Ecto neural progenitor cell (in vitro differentiated cells): Measurements from ENCODE around the gene ANKRD13B.

Experiments
- DNase-seq: peaks from one replicate; pipeline ENCODE4 v3.0.0-alpha.2; 2018; ENCODE audit warnings: low spot score

The ANKRD13B gene

DNA sequence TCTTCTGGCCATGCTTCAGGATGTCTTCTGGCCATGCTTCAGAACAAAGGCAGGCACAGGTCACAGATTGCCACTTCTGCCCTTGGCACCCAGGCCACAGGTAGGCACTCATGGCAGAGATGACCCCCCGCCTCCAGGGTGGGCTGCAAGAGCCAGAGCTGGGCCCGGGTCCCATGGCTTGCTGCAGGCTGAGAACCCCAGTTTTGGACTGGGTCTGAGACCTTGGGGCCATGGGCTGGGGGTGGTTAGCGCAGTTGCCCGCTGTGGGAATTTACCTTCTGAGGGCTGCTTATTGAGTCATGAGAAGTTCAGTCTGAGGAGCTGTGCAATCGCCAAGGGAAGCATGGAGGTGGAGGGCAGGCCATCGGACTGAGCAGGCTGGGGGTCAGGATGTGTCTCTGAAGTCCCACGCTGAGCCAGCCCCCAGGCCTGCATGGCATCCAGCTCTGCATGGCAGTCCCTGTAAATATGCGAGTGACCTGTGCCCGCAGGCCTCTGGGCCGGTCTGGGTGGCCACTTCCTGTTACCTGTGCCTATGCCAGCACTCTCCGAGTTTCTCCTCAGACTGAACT is 1.7 kb downstream of the ANKRD13B start:
- DNase-seq: no peak

DNA sequence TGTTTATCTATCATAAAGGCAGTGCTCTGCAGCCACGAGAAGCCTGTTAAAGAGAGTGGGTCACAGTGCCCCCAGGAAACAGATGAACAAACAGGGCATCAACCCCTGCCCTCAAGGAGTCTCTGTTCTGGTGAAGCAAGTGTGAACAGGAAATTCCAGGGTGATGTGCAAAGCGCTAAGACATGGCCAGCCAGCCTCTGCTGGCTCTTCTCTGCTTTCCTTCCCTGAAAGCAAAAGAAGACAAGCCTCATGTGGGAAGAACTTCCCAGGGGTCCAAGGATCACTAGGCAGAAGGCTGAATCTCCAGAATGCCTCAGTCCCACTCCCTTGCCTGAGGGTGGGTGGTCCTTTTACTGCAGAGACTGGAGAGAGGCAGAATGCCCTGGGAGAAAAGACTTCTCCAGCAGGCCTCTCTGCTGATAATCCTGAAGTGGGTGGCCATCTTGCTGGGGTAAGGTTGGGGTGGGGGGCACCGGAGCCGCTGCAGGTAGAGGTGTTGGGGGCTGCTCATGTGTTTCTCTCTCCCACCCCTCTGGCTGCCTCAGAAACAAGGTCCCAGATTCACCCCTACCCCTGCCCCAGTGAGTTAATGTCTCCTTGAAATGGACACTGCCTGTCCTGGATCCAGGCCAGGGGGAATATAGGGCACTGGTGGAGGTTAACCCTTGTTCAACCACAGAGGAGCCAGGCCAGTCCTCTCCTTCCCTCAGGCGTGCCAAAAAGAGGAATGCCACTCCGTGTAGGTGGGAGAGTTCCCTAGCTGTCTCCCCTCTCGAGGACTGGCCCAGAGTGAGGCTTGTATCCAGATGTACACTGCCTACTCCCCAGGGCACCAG is 2.4 kb downstream of the ANKRD13B start:
- peak; percentile 52 for DNase-seq

DNA sequence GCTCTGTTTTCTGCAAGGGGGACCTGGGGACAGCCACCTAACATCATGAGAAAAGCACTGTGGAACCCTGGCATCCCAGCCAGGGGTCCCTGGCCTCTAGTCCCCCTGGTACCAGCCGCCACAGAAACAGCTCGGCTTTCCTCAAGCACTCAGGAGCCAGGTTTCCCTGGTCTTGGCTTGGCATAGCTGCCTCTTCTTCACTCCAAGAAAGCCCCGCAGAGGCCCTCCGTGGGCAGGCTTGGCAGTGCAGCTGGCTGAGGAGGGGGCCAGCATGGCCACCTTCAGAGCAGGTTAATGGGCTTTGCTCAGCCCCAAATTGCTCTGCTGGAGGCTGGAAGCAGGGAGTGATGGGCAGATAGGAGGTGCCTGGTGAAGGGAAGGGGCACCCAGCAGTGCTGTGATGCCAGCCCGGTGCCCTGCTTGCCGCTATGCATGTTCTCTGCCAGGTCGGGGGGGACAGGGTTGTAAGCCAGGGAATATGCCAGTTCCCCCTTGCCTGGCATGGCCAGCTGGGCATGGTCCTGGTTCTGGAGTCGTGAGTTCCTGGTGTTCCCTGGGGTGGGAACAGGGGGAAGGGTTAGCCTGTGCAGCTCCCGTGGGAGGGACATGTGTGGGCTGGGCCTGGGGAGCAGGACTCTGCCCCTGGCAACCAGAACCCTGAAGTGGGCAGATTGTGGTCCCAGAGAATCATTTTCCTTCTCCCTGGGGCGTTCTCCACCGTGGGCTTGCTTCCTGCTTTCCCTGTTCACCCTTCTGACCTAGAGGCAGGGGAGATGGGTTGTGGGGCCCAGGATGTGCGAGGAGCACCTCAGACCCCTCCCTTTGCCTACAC is 3.2 kb downstream of the ANKRD13B start:
- DNase-seq: peak; percentile 50

DNA sequence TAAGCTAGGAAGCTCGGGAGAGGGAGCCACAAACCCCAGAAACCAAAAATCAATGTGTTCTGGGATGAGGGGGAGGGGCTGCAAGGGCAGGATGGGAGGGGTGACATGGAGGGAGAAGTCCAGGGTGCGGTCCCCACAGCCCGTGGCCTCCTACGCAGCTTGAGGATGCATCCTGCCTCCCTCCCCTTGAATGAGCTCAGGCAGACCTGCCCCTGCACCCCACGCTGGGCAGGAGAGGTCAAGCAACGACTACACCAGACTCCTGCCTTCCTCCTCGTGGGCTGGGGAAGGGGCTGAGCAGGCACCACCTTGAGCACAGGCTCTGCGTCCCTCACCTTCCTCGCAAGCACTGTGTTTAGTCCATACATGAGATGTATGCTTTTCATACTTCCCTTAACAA is 3.9 kb downstream of the ANKRD13B start:
- DNase-seq: peak; percentile 55

DNA sequence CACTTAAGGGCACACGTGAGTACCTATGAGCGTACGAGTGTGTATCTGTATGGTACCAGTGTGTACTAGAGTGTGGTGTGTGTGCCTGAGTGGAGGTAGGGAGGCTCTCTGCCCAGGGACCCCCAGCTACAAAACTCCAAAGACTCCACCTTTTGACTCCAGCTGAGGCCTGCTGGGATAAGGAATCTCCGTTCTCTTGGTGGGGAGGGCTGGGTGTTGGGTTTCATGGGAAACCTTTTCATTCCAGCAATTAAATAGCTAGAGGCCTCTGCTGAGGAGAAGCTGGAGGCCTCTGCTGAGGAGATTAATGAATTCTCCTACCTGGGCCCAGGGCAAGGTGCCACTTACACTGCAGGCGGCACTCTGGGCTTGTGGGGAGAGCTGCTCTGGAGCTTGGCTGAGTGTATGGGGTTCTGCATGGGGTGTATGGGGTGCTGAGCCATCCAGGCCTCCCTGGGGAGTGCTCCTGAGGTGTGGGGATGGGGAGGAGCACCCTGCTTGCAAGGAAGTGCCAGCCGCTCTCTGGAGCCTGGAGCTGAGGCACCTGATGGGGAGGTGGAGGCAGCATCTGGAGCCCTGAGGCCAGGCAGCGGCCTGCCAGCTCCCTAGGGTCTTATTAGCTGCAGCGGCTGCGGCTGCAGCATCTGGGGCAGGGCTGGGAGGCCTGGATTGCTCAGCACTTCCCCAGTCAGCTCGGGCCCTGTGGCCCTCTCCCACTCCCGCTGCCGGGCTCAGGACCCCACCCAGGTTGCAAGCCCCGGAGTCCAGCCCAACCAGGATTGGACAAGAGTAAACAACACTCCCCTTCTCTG is 4.6 kb downstream of the ANKRD13B start:
- peak; percentile 71 for DNase-seq

DNA sequence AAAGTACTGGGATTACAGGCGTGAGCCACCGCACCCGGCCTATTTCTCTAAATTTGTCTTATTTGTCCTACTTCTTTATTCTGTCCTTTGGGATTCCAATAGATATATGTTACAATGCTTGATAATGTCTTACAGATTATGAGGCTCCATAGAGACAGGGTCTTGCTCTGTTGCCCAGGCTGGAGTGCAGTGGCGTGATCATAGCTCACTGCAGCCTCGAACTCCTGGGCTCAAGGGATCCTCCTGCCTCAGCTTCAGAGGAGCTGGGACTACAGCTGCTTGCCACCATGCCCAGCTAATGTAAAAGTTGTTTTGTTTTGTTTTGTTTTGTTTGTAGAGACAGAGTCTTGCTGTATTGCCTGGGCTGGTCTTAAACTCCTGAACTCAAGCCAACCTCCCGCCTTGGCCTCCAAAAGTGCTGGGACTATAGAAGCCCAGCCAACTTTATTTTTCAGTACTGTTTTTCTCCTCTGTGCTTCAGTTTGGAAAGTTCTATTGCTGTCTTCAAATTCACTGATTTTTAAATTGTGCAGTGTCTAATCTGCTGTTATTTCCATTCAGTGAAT is 10.3 kb downstream of the ANKRD13B start:
- no peak for DNase-seq

DNA sequence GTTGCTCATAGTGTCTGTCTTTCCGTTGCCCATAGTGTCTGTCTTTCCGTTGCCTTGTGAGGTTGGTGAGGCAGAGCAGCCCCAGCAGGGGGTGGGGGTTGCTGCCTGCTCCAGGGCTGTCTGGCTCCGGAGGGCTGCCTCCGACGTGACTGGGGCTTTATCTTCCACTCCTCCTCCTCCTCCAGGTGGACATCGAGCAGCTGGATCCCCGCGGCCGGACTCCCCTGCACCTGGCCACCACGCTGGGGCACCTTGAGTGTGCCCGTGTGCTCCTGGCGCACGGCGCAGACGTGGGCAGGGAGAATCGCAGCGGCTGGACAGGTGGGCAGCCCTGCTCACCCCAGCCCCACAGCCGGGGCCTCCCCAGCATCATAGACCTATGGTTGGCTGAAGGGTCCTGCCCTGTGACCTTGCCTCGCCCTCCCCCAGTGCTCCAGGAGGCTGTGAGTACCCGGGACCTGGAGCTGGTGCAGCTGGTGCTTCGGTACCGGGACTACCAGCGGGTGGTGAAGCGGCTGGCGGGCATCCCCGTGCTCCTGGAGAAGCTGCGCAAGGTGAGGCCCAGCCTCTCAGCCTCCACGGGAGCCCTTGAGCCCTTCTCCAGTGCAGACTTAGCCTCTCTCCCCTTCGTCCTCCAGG is 14.7 kb downstream of the ANKRD13B start:
- DNase-seq: no peak

DNA sequence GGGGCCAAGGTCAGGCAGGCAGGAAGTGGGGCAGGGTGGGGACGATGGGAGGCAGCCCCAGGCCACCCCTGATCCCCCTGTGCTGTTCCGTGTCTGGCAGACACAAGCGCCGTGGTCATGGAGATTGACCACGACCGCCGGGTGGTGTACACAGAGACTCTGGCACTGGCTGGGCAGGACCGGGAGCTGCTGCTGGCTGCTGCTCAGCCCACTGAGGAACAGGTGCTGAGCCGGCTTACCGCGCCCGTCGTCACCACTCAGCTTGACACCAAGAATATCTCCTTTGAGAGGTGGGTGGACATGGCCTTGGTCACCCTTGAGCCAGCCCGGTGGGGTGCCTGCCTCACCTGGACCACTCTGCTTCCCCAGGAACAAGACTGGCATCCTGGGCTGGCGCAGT is 16.1 kb downstream of the ANKRD13B start:
- no peak for DNase-seq

DNA sequence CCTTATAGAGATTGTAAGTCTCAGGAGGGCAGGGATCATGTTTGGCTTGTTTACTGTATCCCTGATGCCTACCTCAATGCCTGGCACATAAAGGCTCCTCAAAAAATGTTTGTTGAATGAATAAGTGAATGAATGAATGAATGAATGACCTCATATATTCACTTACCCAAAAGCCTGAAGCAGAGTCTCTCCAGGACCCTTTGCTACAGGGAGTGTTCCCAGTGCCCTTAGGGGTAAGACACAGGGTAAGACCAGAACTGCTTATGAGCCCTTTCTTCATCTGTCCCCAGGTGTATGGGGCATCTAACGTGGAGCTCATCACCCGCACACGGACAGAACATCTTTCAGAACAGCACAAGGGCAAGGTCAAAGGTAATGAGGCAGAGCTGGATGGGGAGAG is 17.5 kb downstream of the ANKRD13B start:
- DNase-seq: no peak

DNA sequence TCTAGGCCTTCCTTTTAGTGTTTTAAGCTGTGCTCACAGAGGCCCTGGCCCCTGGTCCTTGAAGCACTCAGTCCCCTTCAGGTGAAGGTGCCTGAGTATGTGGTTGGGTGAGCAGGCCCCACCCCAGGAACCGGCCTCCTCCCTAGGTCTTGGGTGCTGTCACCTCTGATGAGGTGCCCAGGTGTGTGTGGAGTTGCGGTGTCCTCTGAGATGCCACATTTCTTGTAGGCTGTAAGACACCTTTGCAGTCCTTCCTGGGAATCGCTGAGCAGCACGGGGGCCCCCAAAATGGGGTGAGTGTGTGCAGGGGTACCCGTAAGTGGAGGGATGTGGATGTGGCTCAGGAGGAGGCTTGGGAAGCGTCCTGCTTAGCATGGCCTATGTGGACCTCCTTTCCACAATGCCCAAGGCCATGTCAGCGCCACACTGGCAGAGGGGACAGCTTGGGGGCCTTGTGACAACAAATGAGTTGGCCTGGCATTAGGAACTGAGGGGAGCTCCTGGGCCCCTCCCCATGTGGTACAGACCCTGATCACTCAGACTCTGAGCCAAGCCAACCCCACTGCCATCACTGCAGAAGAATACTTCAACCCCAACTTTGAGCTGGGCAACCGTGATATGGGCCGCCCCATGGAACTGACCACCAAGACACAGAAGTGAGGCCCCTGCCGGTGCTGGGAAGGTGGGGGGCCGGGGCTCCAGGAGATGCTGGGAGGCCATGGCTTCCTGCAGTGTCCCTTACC is 18.6 kb downstream of the ANKRD13B start:
- no peak for DNase-seq

DNA sequence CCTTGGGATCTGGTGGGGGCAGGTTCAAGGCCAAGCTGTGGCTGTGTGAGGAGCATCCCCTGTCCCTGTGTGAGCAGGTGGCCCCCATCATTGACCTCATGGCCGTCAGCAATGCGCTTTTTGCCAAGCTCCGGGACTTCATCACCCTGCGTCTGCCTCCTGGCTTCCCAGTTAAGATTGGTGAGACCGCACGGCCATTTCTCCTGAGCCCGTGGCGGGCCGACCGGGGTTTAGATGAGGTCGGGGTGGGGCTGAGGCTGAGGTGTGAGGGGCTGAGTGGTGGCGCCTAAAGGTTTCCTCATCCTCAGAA is 19.1 kb downstream of the ANKRD13B start:
- no peak for DNase-seq

DNA sequence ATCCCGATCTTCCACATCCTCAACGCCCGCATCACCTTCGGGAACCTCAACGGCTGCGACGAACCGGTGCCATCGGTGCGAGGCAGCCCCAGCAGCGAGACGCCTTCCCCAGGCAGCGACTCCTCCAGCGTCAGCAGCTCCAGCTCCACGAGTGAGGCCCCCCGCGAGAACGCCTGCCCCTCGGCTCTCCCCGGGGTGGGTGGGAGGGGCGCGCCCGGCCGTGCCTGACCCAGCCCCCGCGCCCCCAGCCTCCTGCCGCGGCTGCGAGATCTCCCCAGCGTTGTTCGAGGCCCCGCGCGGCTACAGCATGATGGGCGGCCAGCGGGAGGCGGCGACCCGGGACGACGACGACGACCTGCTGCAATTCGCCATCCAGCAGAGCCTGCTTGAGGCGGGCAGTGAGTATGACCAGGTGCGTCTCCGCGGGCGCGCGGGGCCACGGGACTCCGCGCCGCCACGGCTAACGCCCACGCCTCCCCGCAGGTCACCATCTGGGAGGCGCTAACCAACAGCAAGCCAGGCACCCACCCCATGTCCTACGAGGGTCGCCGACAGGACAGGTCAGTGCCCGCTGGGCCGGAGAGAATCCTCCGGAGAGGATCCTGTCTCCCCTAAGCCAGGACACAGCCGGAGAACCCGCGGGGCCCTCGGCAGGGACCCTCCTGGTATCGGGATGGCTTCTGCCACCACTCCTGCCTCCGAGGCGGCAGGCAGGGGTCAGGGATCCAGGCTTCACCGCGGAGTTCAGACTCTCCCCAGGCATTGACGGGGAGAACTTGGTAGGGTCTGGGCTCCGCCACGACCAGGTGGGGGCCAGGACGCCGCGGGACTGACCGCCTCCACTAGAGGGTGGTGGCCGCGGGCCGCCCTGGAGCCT is 19.7 kb downstream of the ANKRD13B start:
- peak; percentile 52 for DNase-seq

DNA sequence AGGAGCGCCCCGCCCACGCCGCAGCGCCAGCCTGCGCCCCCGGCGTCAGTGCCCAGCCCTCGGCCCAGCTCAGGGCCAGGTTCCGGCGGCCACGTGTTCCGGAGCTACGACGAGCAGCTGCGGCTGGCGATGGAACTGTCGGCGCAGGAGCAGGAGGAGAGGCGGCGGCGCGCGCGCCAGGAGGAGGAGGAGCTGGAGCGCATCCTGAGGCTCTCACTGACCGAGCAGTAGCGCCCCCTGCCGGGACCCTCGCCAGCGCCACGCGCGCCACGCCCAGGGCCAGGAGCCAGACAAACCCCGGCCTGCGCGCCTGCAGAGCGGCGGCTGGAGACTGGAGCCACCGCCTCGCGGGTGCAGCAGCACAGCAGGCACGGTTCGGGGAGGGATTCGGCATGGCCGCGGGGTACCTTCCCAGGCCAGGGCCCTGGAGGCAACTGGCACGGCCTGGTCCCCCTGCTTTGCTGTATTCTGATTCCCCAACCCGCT is 20.5 kb downstream of the ANKRD13B start:
- peak; percentile 100 for DNase-seq

DNA sequence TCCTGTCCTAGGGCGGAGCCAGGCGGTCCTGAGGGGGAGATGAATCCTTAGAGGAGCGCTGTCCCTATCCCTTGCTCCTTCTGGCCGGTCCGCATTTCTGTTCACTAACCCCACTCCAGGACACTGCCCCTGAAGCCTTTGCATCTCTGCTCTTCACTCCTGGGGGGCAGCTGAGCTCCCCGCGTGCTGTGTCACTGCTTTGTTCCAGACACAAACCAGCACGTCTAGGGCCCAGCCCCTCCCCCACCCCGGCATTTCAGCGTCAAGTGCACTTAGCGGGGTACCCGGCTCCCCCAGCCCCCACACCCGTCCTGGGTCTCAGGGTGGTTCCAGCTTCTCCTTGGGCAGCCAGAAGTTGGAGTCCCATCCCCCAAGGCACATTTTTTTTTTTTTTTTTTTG is 20.9 kb downstream of the ANKRD13B start:
- DNase-seq: no peak

DNA sequence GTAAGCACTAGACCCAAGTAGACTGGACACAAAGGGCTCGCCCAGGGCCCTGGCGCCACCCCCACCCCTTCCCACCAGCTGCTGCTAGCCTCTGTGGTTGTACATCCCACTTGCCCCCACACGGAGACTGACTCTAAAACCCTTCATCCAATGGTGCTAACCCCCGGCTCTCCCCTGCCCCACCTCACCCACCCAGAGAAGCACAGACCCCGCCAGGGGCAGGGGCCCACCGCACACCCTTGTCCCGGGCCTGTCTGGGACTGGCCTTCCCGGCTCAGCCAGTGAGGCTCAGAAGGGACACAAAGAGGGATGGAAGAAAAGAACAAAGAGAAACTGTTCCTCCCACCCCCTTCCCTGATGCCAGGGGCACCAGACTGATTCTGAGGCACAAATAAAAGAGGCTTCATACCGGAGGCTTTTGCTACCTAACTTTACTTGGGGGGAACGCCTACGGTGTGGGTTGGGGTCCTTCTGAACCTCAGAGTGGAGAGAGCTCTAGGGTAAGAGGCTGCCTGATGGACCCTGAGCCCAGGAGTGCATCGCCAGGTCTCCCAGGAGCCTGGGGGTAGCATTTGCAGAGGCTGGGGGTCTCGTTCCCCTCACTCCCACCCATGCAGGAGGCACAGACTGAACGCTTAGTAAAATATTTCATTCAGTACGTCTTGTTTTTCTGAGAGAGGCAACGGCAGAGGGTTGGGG is 21.6 kb downstream of the ANKRD13B start:
- peak; percentile 75 for DNase-seq

DNA sequence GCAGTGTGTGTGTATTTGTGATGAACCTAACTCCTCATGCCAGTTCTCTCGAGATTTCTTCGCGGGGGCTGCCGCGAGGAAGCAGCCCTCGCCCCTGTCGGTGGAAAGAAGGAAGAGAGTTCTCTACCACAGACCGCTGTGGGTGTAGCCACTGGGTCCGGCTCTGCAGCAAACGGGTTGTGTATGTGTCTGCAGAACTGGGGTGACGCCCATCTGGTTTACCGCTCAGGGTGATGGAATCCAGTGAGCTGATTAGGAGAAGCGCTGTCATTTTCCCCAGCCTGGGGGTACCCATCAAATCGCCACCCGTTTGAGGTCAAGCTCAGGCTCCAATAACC is 22.1 kb downstream of the ANKRD13B start:
- no peak for DNase-seq

DNA sequence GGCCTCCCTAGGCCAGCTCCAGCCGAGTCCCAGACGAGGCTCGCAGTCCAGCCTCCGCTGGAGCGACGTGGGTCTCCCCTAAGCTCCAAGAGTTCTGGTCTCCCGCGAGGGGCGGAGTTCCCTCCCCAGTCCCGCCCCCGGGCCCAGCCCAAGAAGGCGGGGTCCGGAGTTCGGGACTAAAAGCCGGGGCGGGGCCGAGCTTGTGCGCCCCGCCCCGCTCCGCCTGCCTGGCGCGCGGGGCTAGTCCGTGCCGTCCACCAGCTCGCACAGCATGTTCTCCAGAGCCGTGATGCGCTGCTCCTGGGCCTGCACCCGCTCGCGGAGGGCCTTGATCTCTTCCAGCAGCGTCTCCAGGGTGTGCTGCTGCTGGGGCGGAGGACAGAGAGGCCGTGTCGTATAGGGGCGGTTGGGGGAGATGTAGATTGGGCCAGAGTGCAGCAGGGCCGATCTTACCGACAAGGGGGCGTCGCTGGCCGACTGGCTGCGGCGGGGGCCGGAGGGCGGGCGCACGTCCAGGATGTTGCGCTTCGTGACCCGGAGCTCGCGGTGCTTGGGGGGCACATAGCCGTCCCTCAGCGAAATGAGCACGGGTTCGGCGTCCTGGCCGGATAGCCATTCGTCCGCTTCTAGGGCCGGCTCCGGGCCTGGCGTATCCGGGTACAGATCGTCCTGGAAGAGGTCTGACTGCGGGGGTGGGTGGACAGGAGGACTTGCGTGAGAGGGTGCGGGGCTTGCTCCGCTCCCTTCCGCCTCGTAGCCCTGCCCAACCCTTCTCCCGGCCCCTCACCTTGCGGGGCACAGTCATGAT is 22.8 kb downstream of the ANKRD13B start:
- peak; percentile 94 for DNase-seq
